Smooth muscle cell (in vitro differentiated cells): ENCODE measurements around the gene DNAJC18. TPM values are rescaled to one million over a fixed set of nuclear protein-coding genes. Genes with fewer than 3 reads are reported as not detected.

Source experiments
- DNase-seq: peaks from one replicate; lab custom pipeline; 2025; ENCODE audit not compliant: unreplicated experiment; lab: John Stamatoyannopoulos, UW
- H2AFZ ChIP-seq: fragments of 200-600 bp; sonication (generic); 2 replicates; pipeline ENCODE4 v1.6.0; 2016; ENCODE audit warnings: antibody characterized with exemption, low read depth, mild to moderate bottlenecking
- H3F3A ChIP-seq: fragments of 200-600 bp; sonication (generic); 2 replicates; pipeline ENCODE4 v1.6.0; 2017; ENCODE audit warnings: antibody characterized with exemption, low read depth
- H3K27ac ChIP-seq: fragments of 200-600 bp; sonication (generic); 2 replicates; pipeline ENCODE4 v1.5.1; 2016; ENCODE audit warnings: low read depth, mild to moderate bottlenecking
- H3K27me3 ChIP-seq: fragments of 200-600 bp; sonication (generic); 2 replicates; pipeline ENCODE4 v1.6.1; 2016; ENCODE audit warnings: low read depth, mild to moderate bottlenecking
- H3K36me3 ChIP-seq: fragments of 200-600 bp; sonication (generic); 2 replicates; pipeline ENCODE4 v1.5.1; 2016; ENCODE audit warnings: low read depth
- H3K4me1 ChIP-seq: fragments of 200-600 bp; sonication (generic); 2 replicates; pipeline ENCODE4 v1.5.1; 2016; ENCODE audit warnings: low read depth
- H3K4me2 ChIP-seq: fragments of 200-600 bp; sonication (generic); 2 replicates; pipeline ENCODE4 v1.6.0; 2016; ENCODE audit warnings: mild to moderate bottlenecking
- H3K4me3 ChIP-seq: fragments of 200-600 bp; sonication (generic); 2 replicates; pipeline ENCODE4 v1.5.1; 2016; ENCODE audit warnings: mild to moderate bottlenecking
- H3K79me2 ChIP-seq: fragments of 200-600 bp; sonication (generic); 2 replicates; pipeline ENCODE4 v1.6.0; 2016; ENCODE audit warnings: low read depth, mild to moderate bottlenecking
- H3K9ac ChIP-seq: fragments of 200-600 bp; sonication (generic); 2 replicates; pipeline ENCODE4 v1.6.0; 2016; ENCODE audit warnings: low read depth
- H3K9me3 ChIP-seq: fragments of 200-600 bp; sonication (generic); replicated peaks from 2 replicates; pipeline ENCODE4 v1.5.1; 2016; ENCODE audit warnings: low read depth
- H4K20me1 ChIP-seq: fragments of 200-600 bp; sonication (generic); 2 replicates; pipeline ENCODE4 v1.6.0; 2016; ENCODE audit warnings: low read depth
- CTCF ChIP-seq: fragments of 200-600 bp; sonication (generic); IDR thresholded peaks from 2 replicates; pipeline ENCODE4 v1.5.1; 2017; ENCODE audit warnings: borderline replicate concordance, mild to moderate bottlenecking, antibody characterized with exemption; ENCODE audit not compliant: insufficient read depth, poor library complexity, severe bottlenecking
- WGBS: methylation state at CpG from one replicate; pipeline ENCODE4 v1.1.7; 2016; ENCODE audit warnings: low lambda C conversion rate; 5-methylcytosine and 5-hydroxymethylcytosine counted together
- polyA plus RNA-seq: library from polyadenylated mRNA; unstranded; fragments of >200 nt; fragmentation: Nextera tagmentation; extraction: Ambion mirVana; gene quantifications from 2 replicates; pipeline ENCODE4 v1.2.1, GENCODE V29; 2016
- total RNA-seq: library from RNA; depleted of rRNA; stranded (reverse); fragments of >200 nt; gene quantifications from 2 replicates; pipeline ENCODE4 v1.2.3, GENCODE V29; 2014

The DNAJC18 gene
- total and polyA plus RNA-seq, 2 experiments from 2014 or later, result 9.6 to 16.9 TPM

- 87% methylated on average over 7 of the region's 7 CpGs for WGBS
- no peaks in the 10 kb centered on the region for H3K4me1 ChIP-seq
- no peaks in the 10 kb centered on the region for H3K9me3 ChIP-seq
- TF ChIP-seq CTCF, result no peak
- H3K36me3 ChIP-seq, result no peaks in the 10 kb centered on the region
- no peaks in the 10 kb centered on the region for H3F3A ChIP-seq
- no peaks in the 10 kb centered on the region for H3K27me3 ChIP-seq
- peak overlapping the region; percentile 9 for H3K4me2 ChIP-seq
- H3K79me2 ChIP-seq, result no peaks in the 10 kb centered on the region
- H3K27ac ChIP-seq, result peak overlapping the region; percentile 26
- no peak overlapping the region for H3K9ac ChIP-seq
- H2AFZ ChIP-seq, result no peak overlapping the region
- no peaks in the 10 kb centered on the region for H4K20me1 ChIP-seq
- no peak overlapping the region for H3K4me3 ChIP-seq
- no peak for DNase-seq
Observed at GRCh38 chr5:139461176-139461575, 21.9 kb upstream of the DNAJC18 start.

- no peak for DNase-seq
- Histone ChIP-seq H3K4me2 (no peak overlapping the region), H3K27me3 (no peaks in the 10 kb centered on the region), H3K79me2 (no peaks in the 10 kb centered on the region), H3K27ac (peak overlapping the region; percentile 35), H3K4me1 (no peaks in the 10 kb centered on the region), H4K20me1 (no peaks in the 10 kb centered on the region), H3K9me3 (no peaks in the 10 kb centered on the region), H2AFZ (no peak overlapping the region), H3K4me3 (no peak overlapping the region), H3K9ac (no peak overlapping the region), H3F3A (no peaks in the 10 kb centered on the region), H3K36me3 (no peaks in the 10 kb centered on the region)
- TF ChIP-seq CTCF, result no peak
- WGBS, result 29% methylated on average over 1 of the region's 1 CpG
Observed at GRCh38 chr5:139460455-139460854, 21.1 kb upstream of the DNAJC18 start.

GRCh38 chr5:139459451-139459934 is 20.2 kb upstream of the DNAJC18 start:
- no peak for TF ChIP-seq CTCF
- Histone ChIP-seq H3K4me2 (no peak overlapping the region), H2AFZ (peak overlapping the region; percentile 64), H3K9ac (no peak overlapping the region), H3K27me3 (no peaks in the 10 kb centered on the region), H3K9me3 (no peaks in the 10 kb centered on the region), H4K20me1 (no peaks in the 10 kb centered on the region), H3K79me2 (no peaks in the 10 kb centered on the region), H3F3A (no peaks in the 10 kb centered on the region), H3K4me3 (no peak overlapping the region), H3K4me1 (no peaks in the 10 kb centered on the region), H3K27ac (no peak overlapping the region), H3K36me3 (no peaks in the 10 kb centered on the region)
- WGBS, result 89% methylated on average over 8 of the region's 8 CpGs
- DNase-seq, result no peak

GRCh38 chr5:139458580-139459407 is 19.5 kb upstream of the DNAJC18 start:
- Histone ChIP-seq H3K27ac (peak overlapping the region; percentile 55), H3K4me2 (no peak overlapping the region), H3K27me3 (no peaks in the 10 kb centered on the region), H3K9me3 (no peaks in the 10 kb centered on the region), H3F3A (no peaks in the 10 kb centered on the region), H4K20me1 (no peaks in the 10 kb centered on the region), H3K79me2 (no peaks in the 10 kb centered on the region), H2AFZ (peak overlapping the region; percentile 64), H3K36me3 (no peaks in the 10 kb centered on the region), H3K4me1 (no peaks in the 10 kb centered on the region), H3K4me3 (no peak overlapping the region), H3K9ac (no peak overlapping the region)
- TF ChIP-seq CTCF, result no peak
- DNase-seq, result no peak
- 55% methylated on average over 8 of the region's 8 CpGs for WGBS
